Hepatocyte (in vitro differentiated cells): ENCODE results near the gene RNF152. TPM values are rescaled to one million over a fixed set of nuclear protein-coding genes. Genes with fewer than 3 reads are reported as not detected.

Source experiments
- DNase-seq: peaks from one replicate; pipeline ENCODE4 v3.0.0-alpha.2; 2016; ENCODE audit warnings: low spot score
- H2AFZ ChIP-seq: fragments of 200-600 bp; sonication (generic); 2 replicates; pipeline ENCODE4 v1.6.0; 2016; ENCODE audit warnings: antibody characterized with exemption, mild to moderate bottlenecking
- H3K27ac ChIP-seq: fragments of 200-600 bp; sonication (generic); 2 replicates; pipeline ENCODE4 v1.5.1; 2016; ENCODE audit warnings: mild to moderate bottlenecking
- H3K27me3 ChIP-seq: fragments of 200-600 bp; sonication (generic); 2 replicates; pipeline ENCODE4 v1.6.1; 2016
- H3K36me3 ChIP-seq: fragments of 200-600 bp; sonication (generic); replicated peaks from 2 replicates; pipeline ENCODE4 v1.5.1; 2016; ENCODE audit warnings: low read depth; ENCODE audit not compliant: insufficient read depth
- H3K4me1 ChIP-seq: fragments of 200-600 bp; sonication (generic); 2 replicates; pipeline ENCODE4 v1.5.1; 2016; ENCODE audit warnings: mild to moderate bottlenecking, moderate library complexity; ENCODE audit not compliant: insufficient read depth
- H3K4me2 ChIP-seq: fragments of 200-600 bp; sonication (generic); 2 replicates; pipeline ENCODE4 v1.6.0; 2016
- H3K4me3 ChIP-seq: fragments of 200-600 bp; sonication (generic); 2 replicates; pipeline ENCODE4 v1.5.1; 2016; ENCODE audit warnings: mild to moderate bottlenecking
- H3K79me2 ChIP-seq: fragments of 200-600 bp; sonication (generic); 2 replicates; pipeline ENCODE4 v1.6.0; 2017; ENCODE audit warnings: mild to moderate bottlenecking
- H3K9me2 ChIP-seq: fragments of 200-600 bp; sonication (generic); replicated peaks from 2 replicates; pipeline ENCODE4 v1.6.0; 2017; ENCODE audit warnings: mild to moderate bottlenecking; ENCODE audit not compliant: insufficient read depth
- H3K9me3 ChIP-seq: fragments of 200-600 bp; sonication (generic); 2 replicates; pipeline ENCODE4 v1.5.1; 2016; ENCODE audit warnings: low read depth, mild to moderate bottlenecking
- H4K20me1 ChIP-seq: fragments of 200-600 bp; sonication (generic); 2 replicates; pipeline ENCODE4 v1.6.0; 2016; ENCODE audit warnings: mild to moderate bottlenecking; ENCODE audit not compliant: insufficient read depth, poor library complexity, severe bottlenecking
- CTCF ChIP-seq: fragments of 200-600 bp; sonication (generic); IDR thresholded peaks from 2 replicates; pipeline ENCODE4 v1.5.1; 2016; ENCODE audit warnings: antibody characterized with exemption, mild to moderate bottlenecking; ENCODE audit not compliant: poor library complexity
- EZH2 ChIP-seq: fragments of 200-600 bp; sonication (generic); IDR thresholded peaks from 2 replicates; pipeline ENCODE4 v1.6.1; 2016; ENCODE audit warnings: antibody characterized with exemption, mild to moderate bottlenecking, borderline replicate concordance
- EZH2phosphoT487 ChIP-seq: fragments of 200-600 bp; sonication (generic); IDR thresholded peaks from one replicate; pipeline ENCODE4 v1.6.1; 2018; ENCODE audit warnings: antibody characterized with exemption, mild to moderate bottlenecking, low read depth, moderate library complexity; ENCODE audit not compliant: unreplicated experiment, severe bottlenecking
- WGBS: methylation state at CpG from one replicate; pipeline ENCODE4 v1.1.6; 2016; ENCODE audit warnings: low lambda C conversion rate; ENCODE audit errors: missing lambda C conversion rate; 5-methylcytosine and 5-hydroxymethylcytosine counted together
- polyA plus RNA-seq: library from polyadenylated mRNA; unstranded; fragments of >200 nt; fragmentation: Nextera tagmentation; extraction: Ambion mirVana; gene quantifications from 2 replicates; pipeline ENCODE4 v1.2.1, GENCODE V29; 2016
- total RNA-seq: library from RNA; depleted of rRNA; stranded (reverse); fragments of >200 nt; gene quantifications from 2 replicates; pipeline ENCODE4 v1.2.3, GENCODE V29; 2014

Gene RNF152
- total and polyA plus RNA-seq, 2 experiments from 2014 or later: 4.2 to 18.3 TPM

DNA sequence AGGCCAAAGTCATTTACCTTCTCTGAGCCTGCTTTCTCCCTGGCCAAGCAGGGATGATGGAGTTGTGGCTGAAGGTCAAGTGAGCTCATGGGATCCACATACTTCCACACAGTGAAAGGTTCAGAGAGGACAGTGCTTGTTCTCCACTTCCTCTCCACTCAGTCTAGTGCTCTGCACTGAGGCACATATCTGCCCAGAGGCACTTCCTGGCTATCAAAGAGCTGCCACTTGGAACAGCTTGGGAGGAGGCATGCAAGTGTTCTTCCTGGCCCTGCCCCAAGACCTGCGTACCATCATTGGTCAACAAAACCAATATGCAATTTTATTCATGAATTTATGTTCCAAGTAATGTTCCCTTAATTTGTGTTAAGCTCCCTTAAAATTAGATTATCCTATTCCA, 71.9 kb downstream of the RNF152 start:
- H3K4me2 ChIP-seq: no peak overlapping the region
- no peak overlapping the region for H3K4me3 ChIP-seq
- H2AFZ ChIP-seq: no peak overlapping the region
- H4K20me1 ChIP-seq: no peaks in the 10 kb centered on the region
- no peak for TF ChIP-seq CTCF
- TF ChIP-seq EZH2phosphoT487: no peak
- TF ChIP-seq EZH2: no peak
- no peaks in the 10 kb centered on the region for H3K79me2 ChIP-seq
- no peak overlapping the region for H3K27ac ChIP-seq
- H3K9me3 ChIP-seq: no peaks in the 10 kb centered on the region
- H3K27me3 ChIP-seq: no peaks in the 10 kb centered on the region
- no peaks in the 10 kb centered on the region for H3K9me2 ChIP-seq
- H3K36me3 ChIP-seq: no peaks in the 10 kb centered on the region
- WGBS: 88% methylated on average over 1 of the region's 1 CpG
- H3K4me1 ChIP-seq: no peaks in the 10 kb centered on the region
- no peak for DNase-seq

GRCh38 chr18:61817086-61817485, 75.7 kb downstream of the RNF152 start:
- Histone ChIP-seq H3K9me2 (no peaks in the 10 kb centered on the region), H3K4me1 (no peaks in the 10 kb centered on the region), H3K27me3 (no peaks in the 10 kb centered on the region), H3K79me2 (no peaks in the 10 kb centered on the region), H3K36me3 (peaks cover 7% of the 10 kb centered on the region), H3K27ac (no peak overlapping the region), H3K4me2 (no peak overlapping the region), H3K9me3 (no peaks in the 10 kb centered on the region), H2AFZ (no peak overlapping the region), H3K4me3 (no peak overlapping the region), H4K20me1 (no peaks in the 10 kb centered on the region)
- TF ChIP-seq EZH2phosphoT487: no peak
- 94% methylated on average over 5 of the region's 5 CpGs for WGBS
- DNase-seq: no peak

DNA sequence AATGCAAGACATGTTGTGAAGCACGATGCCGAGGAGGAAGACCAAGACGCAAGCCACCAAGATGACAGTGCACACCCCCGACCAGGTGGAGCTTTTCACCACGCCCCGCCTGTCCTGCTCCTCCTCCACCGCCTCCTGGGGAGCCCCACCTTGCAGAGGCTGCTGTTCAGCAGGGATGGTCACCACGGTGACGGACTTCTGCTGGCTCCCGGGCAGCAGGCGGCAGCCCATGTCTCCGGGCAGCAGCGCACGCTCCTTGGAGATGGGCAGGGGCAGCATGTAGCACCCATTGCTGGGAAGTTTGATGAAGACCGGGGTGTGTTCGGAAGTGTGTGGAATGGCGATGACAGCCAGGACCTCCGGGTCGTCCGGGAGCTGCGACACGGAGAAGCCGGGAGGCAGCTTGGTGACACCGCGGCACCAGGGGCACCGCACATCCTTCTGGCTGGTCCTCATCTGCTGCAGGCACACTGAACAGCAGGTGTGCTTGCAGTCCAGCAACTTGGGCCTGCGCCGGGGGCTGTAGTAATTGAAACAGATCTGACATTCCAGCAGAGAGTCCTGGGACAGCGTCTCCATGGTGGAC, 76.8 kb downstream of the RNF152 start:
- Histone ChIP-seq H3K79me2 (no peaks in the 10 kb centered on the region), H3K36me3 (peaks cover 7% of the 10 kb centered on the region), H4K20me1 (no peaks in the 10 kb centered on the region), H3K9me3 (no peaks in the 10 kb centered on the region), H3K27ac (no peak overlapping the region), H3K9me2 (no peaks in the 10 kb centered on the region), H3K4me1 (no peaks in the 10 kb centered on the region), H3K4me3 (no peak overlapping the region), H3K4me2 (no peak overlapping the region), H3K27me3 (no peaks in the 10 kb centered on the region), H2AFZ (no peak overlapping the region)
- WGBS: 97% methylated on average over 29 of the region's 29 CpGs
- no peak for TF ChIP-seq CTCF
- no peak for TF ChIP-seq EZH2
- TF ChIP-seq EZH2phosphoT487: no peak
- DNase-seq: no peak

DNA sequence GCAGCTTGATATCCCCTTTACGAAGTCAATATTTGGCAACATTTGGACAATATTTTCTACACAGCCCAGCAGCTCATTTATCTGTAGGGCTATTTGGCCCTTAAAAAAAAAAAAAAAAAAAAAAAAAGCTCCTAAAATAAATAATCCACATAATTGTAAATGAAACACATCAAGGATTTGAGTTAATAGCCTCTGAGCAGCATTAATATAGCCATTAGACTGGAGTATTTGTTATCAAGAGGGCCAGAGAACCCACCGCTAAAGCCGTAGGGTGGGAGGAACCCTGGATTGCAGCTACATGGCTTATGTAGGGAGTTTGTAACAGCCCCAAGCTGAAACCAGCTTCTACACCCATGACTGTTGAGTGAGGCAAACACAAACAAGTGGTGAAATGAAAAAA, 84.5 kb downstream of the RNF152 start:
- Histone ChIP-seq H3K9me3 (no peaks in the 10 kb centered on the region), H3K36me3 (no peaks in the 10 kb centered on the region), H3K27ac (no peak overlapping the region), H3K27me3 (no peaks in the 10 kb centered on the region), H3K4me3 (no peak overlapping the region), H3K4me1 (no peaks in the 10 kb centered on the region), H4K20me1 (no peaks in the 10 kb centered on the region), H3K4me2 (no peak overlapping the region), H3K79me2 (no peaks in the 10 kb centered on the region), H2AFZ (no peak overlapping the region), H3K9me2 (no peaks in the 10 kb centered on the region)
- 85% methylated on average over 3 of the region's 3 CpGs for WGBS
- TF ChIP-seq EZH2: no peak
- no peak for TF ChIP-seq CTCF
- TF ChIP-seq EZH2phosphoT487: no peak
- no peak for DNase-seq
